Measurements from ENCODE around the gene THBS4. TPM values are rescaled to one million over a fixed set of nuclear protein-coding genes. Genes with fewer than 3 reads are reported as not detected.

THBS4 gene
- total and polyA plus RNA-seq, 4 donors: 0.08 to 0.28 (median 0.20) TPM

DNA sequence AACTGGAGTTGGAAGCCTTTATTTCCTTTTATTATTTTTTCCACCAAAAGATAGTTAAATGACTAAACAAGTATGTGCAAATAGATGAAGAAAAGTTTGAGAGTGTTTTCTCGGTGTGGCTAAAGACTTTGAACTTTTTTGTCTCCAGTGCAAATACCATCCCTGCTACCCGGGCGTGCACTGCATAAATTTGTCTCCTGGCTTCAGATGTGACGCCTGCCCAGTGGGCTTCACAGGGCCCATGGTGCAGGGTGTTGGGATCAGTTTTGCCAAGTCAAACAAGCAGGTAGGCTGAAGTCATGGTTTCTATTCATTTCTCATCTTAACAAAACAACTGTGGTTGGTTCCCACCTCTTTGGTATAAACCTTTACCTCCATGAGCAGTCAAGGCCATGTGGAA is 26.4 kb downstream of the THBS4 start:
- Histone ChIP-seq H3K4me3 (ENCODE audit: low read depth in 1 of 3, low read length in 3 of 3) (no peak overlapping the region), H3K27ac (ENCODE audit: low read depth in 1 of 2, low read length in 2 of 2) (no peak overlapping the region), H3K9me3 (ENCODE audit: control insufficient read depth in 4 of 4, low read length in 3 of 4) (no peaks in the 10 kb centered on the region), H3K9ac (ENCODE audit: low read depth in 1 of 2, low read length in 2 of 2) (no peak overlapping the region), H3K27me3 (ENCODE audit: control insufficient read depth in 4 of 4, insufficient read depth in 4 of 4, low read length in 3 of 4) (no peaks in the 10 kb centered on the region), H3K36me3 (ENCODE audit: control insufficient read depth in 4 of 4, insufficient read depth in 3 of 4, low read depth in 1 of 4, low read length in 3 of 4) (no peaks in the 10 kb centered on the region), H3K4me1 (ENCODE audit: control insufficient read depth in 4 of 4, insufficient read depth in 4 of 4, low read length in 3 of 4) (no peaks in the 10 kb centered on the region)
- 77% methylated on average over 4 of the region's 4 CpGs for WGBS
- no peak for DNase-seq (ENCODE audit: low spot score)
- no peak for TF ChIP-seq JUND (IDR thresholded peaks at IDR 0.05)

- Histone ChIP-seq H3K4me1 (ENCODE audit: control insufficient read depth in 4 of 4, insufficient read depth in 4 of 4, low read length in 3 of 4) (no peaks in the 10 kb centered on the region), H3K9me3 (ENCODE audit: control insufficient read depth in 4 of 4, low read length in 3 of 4) (no peaks in the 10 kb centered on the region), H3K9ac (ENCODE audit: low read depth in 1 of 2, low read length in 2 of 2) (no peak overlapping the region), H3K4me3 (ENCODE audit: low read depth in 1 of 3, low read length in 3 of 3) (no peak overlapping the region), H3K27ac (ENCODE audit: low read depth in 1 of 2, low read length in 2 of 2) (no peak overlapping the region), H3K27me3 (ENCODE audit: control insufficient read depth in 4 of 4, insufficient read depth in 4 of 4, low read length in 3 of 4) (no peaks in the 10 kb centered on the region), H3K36me3 (ENCODE audit: control insufficient read depth in 4 of 4, insufficient read depth in 3 of 4, low read depth in 1 of 4, low read length in 3 of 4) (no peaks in the 10 kb centered on the region)
- no peak for DNase-seq (ENCODE audit: low spot score)
- no peak for TF ChIP-seq SP1 (IDR thresholded peaks at IDR 0.05)
- no peak for TF ChIP-seq YY1 (IDR thresholded peaks at IDR 0.05)
- TF ChIP-seq, protein P1, sequence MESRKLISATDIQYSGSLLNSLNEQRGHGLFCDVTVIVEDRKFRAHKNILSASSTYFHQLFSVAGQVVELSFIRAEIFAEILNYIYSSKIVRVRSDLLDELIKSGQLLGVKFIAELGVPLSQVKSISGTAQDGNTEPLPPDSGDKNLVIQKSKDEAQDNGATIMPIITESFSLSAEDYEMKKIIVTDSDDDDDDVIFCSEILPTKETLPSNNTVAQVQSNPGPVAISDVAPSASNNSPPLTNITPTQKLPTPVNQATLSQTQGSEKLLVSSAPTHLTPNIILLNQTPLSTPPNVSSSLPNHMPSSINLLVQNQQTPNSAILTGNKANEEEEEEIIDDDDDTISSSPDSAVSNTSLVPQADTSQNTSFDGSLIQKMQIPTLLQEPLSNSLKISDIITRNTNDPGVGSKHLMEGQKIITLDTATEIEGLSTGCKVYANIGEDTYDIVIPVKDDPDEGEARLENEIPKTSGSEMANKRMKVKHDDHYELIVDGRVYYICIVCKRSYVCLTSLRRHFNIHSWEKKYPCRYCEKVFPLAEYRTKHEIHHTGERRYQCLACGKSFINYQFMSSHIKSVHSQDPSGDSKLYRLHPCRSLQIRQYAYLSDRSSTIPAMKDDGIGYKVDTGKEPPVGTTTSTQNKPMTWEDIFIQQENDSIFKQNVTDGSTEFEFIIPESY (IDR thresholded peaks at IDR 0.05): no peak
- TF ChIP-seq, protein P2, sequence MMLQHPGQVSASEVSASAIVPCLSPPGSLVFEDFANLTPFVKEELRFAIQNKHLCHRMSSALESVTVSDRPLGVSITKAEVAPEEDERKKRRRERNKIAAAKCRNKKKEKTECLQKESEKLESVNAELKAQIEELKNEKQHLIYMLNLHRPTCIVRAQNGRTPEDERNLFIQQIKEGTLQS (IDR thresholded peaks at IDR 0.05): no peak
- no peak for TF ChIP-seq RAD21 (IDR thresholded peaks at IDR 0.05)
- no peak for TF ChIP-seq JUND (IDR thresholded peaks at IDR 0.05)
- TF ChIP-seq TAF1 (conservative IDR thresholded peaks at IDR 0.05): no peak
- TF ChIP-seq EGR1 (IDR thresholded peaks at IDR 0.05; ENCODE audit: low read depth in 2 of 2): no peak
- TF ChIP-seq HNF4G (IDR thresholded peaks at IDR 0.05): no peak
- no peak for TF ChIP-seq FOXA2 (IDR thresholded peaks at IDR 0.05)
- no peak for TF ChIP-seq HNF4A (conservative IDR thresholded peaks at IDR 0.05)
- TF ChIP-seq FOXA1 (IDR thresholded peaks at IDR 0.05): no peak
- TF ChIP-seq RXRA (IDR thresholded peaks at IDR 0.05): no peak
- no peak for TF ChIP-seq REST (IDR thresholded peaks at IDR 0.05)
- no peak for TF ChIP-seq NR2F2 (IDR thresholded peaks at IDR 0.05)
- TF ChIP-seq, protein P3, sequence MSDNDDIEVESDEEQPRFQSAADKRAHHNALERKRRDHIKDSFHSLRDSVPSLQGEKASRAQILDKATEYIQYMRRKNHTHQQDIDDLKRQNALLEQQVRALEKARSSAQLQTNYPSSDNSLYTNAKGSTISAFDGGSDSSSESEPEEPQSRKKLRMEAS (IDR thresholded peaks at IDR 0.05): no peak
- TF ChIP-seq, protein P4, sequence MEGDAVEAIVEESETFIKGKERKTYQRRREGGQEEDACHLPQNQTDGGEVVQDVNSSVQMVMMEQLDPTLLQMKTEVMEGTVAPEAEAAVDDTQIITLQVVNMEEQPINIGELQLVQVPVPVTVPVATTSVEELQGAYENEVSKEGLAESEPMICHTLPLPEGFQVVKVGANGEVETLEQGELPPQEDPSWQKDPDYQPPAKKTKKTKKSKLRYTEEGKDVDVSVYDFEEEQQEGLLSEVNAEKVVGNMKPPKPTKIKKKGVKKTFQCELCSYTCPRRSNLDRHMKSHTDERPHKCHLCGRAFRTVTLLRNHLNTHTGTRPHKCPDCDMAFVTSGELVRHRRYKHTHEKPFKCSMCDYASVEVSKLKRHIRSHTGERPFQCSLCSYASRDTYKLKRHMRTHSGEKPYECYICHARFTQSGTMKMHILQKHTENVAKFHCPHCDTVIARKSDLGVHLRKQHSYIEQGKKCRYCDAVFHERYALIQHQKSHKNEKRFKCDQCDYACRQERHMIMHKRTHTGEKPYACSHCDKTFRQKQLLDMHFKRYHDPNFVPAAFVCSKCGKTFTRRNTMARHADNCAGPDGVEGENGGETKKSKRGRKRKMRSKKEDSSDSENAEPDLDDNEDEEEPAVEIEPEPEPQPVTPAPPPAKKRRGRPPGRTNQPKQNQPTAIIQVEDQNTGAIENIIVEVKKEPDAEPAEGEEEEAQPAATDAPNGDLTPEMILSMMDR (IDR thresholded peaks at IDR 0.05; ENCODE audit: low read depth, low read length, missing input control): no peak
- TF ChIP-seq GABPA (IDR thresholded peaks at IDR 0.05 in 1 of 2, conservative IDR thresholded peaks at IDR 0.05 in 1 of 2): no peak
Measured at GRCh38 chr5:80064124-80064523, 29.0 kb downstream of the THBS4 start.
